D721Med (cell line): Measurements from ENCODE around the gene ERCC5.

ENCODE experiments used
- DNase-seq: peaks from one replicate; pipeline ENCODE4 v3.0.0; 2011; ENCODE audit warnings: low spot score; ENCODE audit not compliant: insufficient read length
- FAIRE-seq: peaks from 2 replicates; lab custom pipeline; 2011; peaks lifted over from hg19 to GRCh38; lab: Jason Lieb, UNC
- CTCF ChIP-seq: IDR thresholded peaks from 2 replicates; pipeline ENCODE4 v1.5.1; 2012; ENCODE audit warnings: mild to moderate bottlenecking, control low read depth; ENCODE audit not compliant: insufficient read depth; ENCODE audit errors: missing control alignments

ERCC5 gene

GRCh38 chr13:102909971-102910370 is 64.1 kb downstream of the ERCC5 start:
- no peak for TF ChIP-seq CTCF
- FAIRE-seq (no peak), DNase-seq (no peak)

GRCh38 chr13:102911336-102911735 is 65.5 kb downstream of the ERCC5 start:
- FAIRE-seq = no peak

DNA sequence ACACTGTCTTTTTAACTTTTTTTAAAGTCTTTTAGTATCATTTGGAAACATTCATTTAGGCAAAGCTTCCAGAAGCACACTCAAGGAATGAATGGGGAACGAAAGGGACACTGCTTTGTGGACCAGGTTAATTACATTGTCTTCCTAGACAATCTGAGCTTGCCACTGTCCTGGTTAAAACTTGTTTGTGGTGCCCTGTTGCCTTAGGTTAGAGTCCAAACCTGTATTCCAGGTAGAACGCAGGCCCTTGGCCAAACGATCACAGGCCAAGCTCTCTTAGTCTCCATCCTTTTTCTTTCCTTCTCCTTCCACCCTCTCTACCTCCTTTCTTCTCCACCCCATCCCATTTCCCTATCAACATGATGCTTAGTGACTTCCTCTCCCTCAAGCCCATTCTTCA is 66.8 kb downstream of the ERCC5 start:
- no peak for TF ChIP-seq CTCF
- no peak for FAIRE-seq

More at GRCh38 chr13:102911336-102911735, 65.5 kb downstream of the ERCC5 start:
- DNase-seq = no peak
- no peak for TF ChIP-seq CTCF

GRCh38 chr13:102913914-102914313 is 68.1 kb downstream of the ERCC5 start:
- no peak for TF ChIP-seq CTCF

More for the DNA sequence above, 66.8 kb downstream of the ERCC5 start:
- DNase-seq = no peak

DNA sequence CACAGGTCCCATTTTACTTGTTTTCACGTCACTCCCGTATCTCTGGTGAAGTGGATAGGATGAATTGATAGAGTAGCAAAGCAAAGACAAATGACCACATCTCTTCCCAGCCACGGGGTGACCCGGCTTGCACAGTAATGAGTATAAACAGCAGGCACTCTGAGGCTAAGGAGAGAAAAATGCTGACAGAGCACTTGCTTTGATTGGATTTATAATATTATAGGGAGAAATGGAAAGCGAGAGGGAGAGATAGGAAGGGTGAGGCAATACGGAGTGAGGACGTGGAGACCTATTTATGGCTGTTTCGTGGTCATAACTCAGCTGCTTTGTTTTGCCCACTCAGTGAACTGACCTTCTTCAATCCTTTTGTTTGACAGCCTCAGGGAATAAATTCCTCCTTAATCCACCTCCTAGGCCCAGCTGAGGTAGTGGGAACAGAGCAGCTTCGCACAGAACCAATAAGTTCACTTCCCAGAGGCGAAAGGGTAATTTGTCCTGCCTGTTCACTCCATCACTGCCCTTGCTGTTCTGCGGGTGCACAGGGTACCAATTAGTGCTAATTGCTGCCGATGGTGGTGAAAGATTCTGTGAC is 68.6 kb downstream of the ERCC5 start:
- TF ChIP-seq CTCF = no peak
- no peak for FAIRE-seq
- DNase-seq = no peak

More at GRCh38 chr13:102913914-102914313, 68.1 kb downstream of the ERCC5 start:
- no peak for DNase-seq
- FAIRE-seq = no peak

DNA sequence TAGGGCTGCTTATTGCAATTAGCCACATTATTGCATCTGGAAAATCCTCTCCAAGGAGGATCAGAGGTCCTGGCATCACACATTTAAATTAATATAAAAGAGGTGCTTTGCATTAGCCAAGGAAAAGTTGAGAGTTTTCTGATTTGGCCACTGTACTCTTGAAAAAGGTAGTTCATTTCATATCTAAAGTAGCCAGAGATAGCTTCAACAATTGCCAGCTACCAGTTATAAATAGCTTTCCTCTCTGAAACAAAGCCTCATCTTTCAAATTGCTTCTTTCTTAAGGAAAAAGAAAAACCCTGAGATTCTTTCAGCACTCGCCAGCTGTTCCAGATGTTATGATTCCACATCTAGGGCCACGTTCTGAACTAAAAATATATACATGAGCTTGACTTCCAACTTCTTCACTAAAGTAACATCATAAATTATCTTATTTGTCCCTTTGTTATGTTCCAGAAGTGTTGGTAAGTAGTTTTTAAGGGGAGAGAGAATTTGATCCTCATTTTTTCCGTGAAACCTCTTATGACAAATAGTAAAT is 69.6 kb downstream of the ERCC5 start:
- TF ChIP-seq CTCF = no peak
- FAIRE-seq = no peak
- DNase-seq = no peak

- FAIRE-seq (no peak), DNase-seq (no peak)
- no peak for TF ChIP-seq CTCF
These were observed 71.2 kb downstream of the ERCC5 start for GRCh38 chr13:102917019-102917418.
